ENCODE data around the gene JSRP1.

- TF ChIP-seq REST (IDR thresholded peaks at IDR 0.05; ENCODE audit: low read depth) (no peak), ZBTB7A (IDR thresholded peaks at IDR 0.05; ENCODE audit: low read depth) (no peak), TAF1 (IDR thresholded peaks at IDR 0.05; ENCODE audit: low read depth) (no peak), CREB1 (IDR thresholded peaks at IDR 0.05; ENCODE audit: low read depth) (no peak)
Measured at GRCh38 chr19:2224754-2225349, 31.4 kb downstream of the JSRP1 start.

Data from Ishikawa (cell line).